NCI-H2081 (cell line): ENCODE data around the gene IL22RA2.

Experiments used
- DNase-seq, 2 experiments: peaks; one replicate each; lab custom pipeline; 2025; lab: John Stamatoyannopoulos, UW

Gene IL22RA2

GRCh38 chr6:137197684-137198645 lies 24.5 kb upstream of the IL22RA2 start:
- DNase-seq: no peak

GRCh38 chr6:137193256-137194070 lies 20.0 kb upstream of the IL22RA2 start:
- DNase-seq: no peak

- DNase-seq: no peak
These were observed 19.4 kb upstream of the IL22RA2 start for GRCh38 chr6:137192821-137193220.

GRCh38 chr6:137191670-137192069 lies 18.2 kb upstream of the IL22RA2 start:
- no peak for DNase-seq

GRCh38 chr6:137191236-137191635 lies 17.8 kb upstream of the IL22RA2 start:
- DNase-seq: no peak

- DNase-seq: no peak
These were observed 17.2 kb upstream of the IL22RA2 start for GRCh38 chr6:137190583-137191094.

GRCh38 chr6:137188855-137189254 lies 15.4 kb upstream of the IL22RA2 start:
- peak in 1 of 2 experiments; percentile 2 for DNase-seq

- no peak for DNase-seq
These were observed 11.8 kb upstream of the IL22RA2 start for GRCh38 chr6:137185290-137185689.

GRCh38 chr6:137182654-137183073 lies 9.2 kb upstream of the IL22RA2 start:
- DNase-seq: no peak

- DNase-seq: no peak
These were observed 8.6 kb upstream of the IL22RA2 start for GRCh38 chr6:137181891-137182653.

- DNase-seq: no peak
These were observed 4.2 kb upstream of the IL22RA2 start for GRCh38 chr6:137177611-137178010.

GRCh38 chr6:137176729-137177128 lies 3.3 kb upstream of the IL22RA2 start:
- DNase-seq: no peak

- no peak for DNase-seq
These were observed 2.4 kb upstream of the IL22RA2 start for GRCh38 chr6:137175868-137176245.

GRCh38 chr6:137175157-137175867 lies 1.9 kb upstream of the IL22RA2 start:
- no peak for DNase-seq

GRCh38 chr6:137172734-137173431 lies 561 bp downstream of the IL22RA2 start:
- no peak for DNase-seq

- DNase-seq: no peak
These were observed 1.4 kb downstream of the IL22RA2 start for GRCh38 chr6:137171824-137172733.

GRCh38 chr6:137171053-137171374 lies 2.4 kb downstream of the IL22RA2 start:
- no peak for DNase-seq

GRCh38 chr6:137170266-137171052 lies 3.0 kb downstream of the IL22RA2 start:
- no peak for DNase-seq
